ENCODE measurements around the gene MS4A10.

DNA sequence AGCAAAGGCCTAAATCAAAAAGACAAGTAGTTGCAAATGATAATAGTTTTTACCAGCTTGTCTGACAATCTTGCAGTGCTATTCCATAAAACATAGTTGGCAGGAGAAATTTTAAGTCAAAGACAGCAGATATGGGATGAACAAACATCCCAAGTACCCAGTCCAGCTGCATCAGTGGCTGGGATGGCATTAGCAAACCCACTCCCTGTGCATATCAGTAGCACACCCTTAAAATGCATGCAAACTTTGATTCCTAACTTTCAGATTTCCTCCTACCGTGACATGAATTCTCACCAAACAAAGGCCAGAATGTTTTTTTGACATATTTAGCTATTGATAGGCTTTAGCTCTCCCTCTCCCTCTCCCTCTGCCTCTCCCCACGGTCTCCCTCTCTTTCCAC, 29.0 kb downstream of the MS4A10 start:
- TF ChIP-seq, protein P1, sequence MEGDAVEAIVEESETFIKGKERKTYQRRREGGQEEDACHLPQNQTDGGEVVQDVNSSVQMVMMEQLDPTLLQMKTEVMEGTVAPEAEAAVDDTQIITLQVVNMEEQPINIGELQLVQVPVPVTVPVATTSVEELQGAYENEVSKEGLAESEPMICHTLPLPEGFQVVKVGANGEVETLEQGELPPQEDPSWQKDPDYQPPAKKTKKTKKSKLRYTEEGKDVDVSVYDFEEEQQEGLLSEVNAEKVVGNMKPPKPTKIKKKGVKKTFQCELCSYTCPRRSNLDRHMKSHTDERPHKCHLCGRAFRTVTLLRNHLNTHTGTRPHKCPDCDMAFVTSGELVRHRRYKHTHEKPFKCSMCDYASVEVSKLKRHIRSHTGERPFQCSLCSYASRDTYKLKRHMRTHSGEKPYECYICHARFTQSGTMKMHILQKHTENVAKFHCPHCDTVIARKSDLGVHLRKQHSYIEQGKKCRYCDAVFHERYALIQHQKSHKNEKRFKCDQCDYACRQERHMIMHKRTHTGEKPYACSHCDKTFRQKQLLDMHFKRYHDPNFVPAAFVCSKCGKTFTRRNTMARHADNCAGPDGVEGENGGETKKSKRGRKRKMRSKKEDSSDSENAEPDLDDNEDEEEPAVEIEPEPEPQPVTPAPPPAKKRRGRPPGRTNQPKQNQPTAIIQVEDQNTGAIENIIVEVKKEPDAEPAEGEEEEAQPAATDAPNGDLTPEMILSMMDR (IDR thresholded peaks at IDR 0.05; ENCODE audit: borderline replicate concordance, extremely low read depth, low read length, poor library complexity, severe bottlenecking), result no peak
- TF ChIP-seq EZH2 (IDR thresholded peaks at IDR 0.05; ENCODE audit: borderline replicate concordance, low read depth, low read length, severe bottlenecking), result no peak

Measured in DND-41 (cell line).